ENCODE data around the gene RGS16. TPM values are rescaled to one million over a fixed set of nuclear protein-coding genes. Genes with fewer than 3 reads are reported as not detected.

The RGS16 gene
- total and polyA plus RNA-seq, 8 donors: 1.8 to 19.3 (median 3.3) TPM

DNA sequence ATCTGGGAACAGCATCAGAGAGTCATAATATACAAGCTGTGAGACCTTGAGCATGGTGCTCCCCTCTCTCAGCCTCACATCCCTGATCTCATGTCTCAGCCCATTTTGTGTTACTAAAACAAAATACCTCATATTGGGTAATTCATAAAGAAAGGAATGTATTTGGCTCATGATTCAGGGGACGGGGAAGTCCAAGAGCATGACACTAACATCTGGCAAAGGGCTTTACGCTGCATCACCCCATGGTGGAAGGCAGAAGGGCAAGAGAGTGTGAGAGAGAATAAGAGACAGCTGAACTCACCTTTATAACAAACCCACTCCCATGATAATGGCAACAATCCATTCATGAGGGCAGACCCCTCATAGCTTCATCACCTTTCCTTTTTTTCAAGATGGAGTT, 51.7 kb downstream of the RGS16 start:
- ATAC-seq (no peak), FAIRE-seq (no peak), DNase-seq (no peak)
- TF ChIP-seq CTCF (IDR thresholded peaks at IDR 0.05): no peak
- Histone ChIP-seq H3K4me1 (no peaks in the 10 kb centered on the region), H3K36me3 (no peaks in the 10 kb centered on the region), H3K27me3 (no peaks in the 10 kb centered on the region), H3K27ac (no peak overlapping the region), H3K9me3 (no peaks in the 10 kb centered on the region), H3K4me3 (no peak overlapping the region)
- intact Hi-C loops (cut with DNase I): no loop called here
- 84 to 93% methylated on average over 2 of the region's 2 CpGs for WGBS, 2 donors

DNA sequence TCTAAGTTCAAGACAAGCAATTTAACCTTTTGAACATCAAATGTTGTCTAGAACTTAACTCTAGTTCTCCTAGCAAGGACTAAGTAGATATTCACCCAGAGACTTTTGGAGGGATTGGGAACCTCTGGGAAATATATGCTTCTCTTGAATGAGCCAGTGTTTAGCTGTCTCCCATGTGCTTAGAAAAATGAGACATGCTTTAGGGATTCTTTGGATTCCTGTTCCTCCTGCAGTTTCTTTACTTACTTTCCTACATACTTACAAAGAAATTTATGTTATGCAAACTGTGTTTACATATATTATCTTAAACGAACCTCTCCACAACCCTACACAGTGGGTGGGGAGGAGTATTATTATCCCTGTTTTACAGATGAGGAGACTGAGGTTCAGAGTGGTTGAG, 54.4 kb downstream of the RGS16 start:
- TF ChIP-seq CTCF (IDR thresholded peaks at IDR 0.05): no peak
- Histone ChIP-seq H3K9me3 (no peaks in the 10 kb centered on the region), H3K4me3 (no peak overlapping the region), H3K27ac (no peak overlapping the region), H3K4me1 (no peaks in the 10 kb centered on the region), H3K27me3 (no peaks in the 10 kb centered on the region), H3K36me3 (no peaks in the 10 kb centered on the region)
- DNase-seq (no peak), FAIRE-seq (no peak), ATAC-seq (no peak)
- WGBS, 2 donors: 19 to 21% methylated on average over 1 of the region's 1 CpG
- intact Hi-C loops (cut with DNase I): no loop called here

GRCh38 chr1:182549346-182549745, 54.8 kb downstream of the RGS16 start:
- Histone ChIP-seq H3K27ac (no peak overlapping the region), H3K9me3 (no peaks in the 10 kb centered on the region), H3K36me3 (no peaks in the 10 kb centered on the region), H3K4me3 (no peak overlapping the region), H3K4me1 (no peaks in the 10 kb centered on the region), H3K27me3 (no peaks in the 10 kb centered on the region)
- no peak for ATAC-seq
- FAIRE-seq: no peak
- DNase-seq: no peak
- no peak for TF ChIP-seq CTCF (IDR thresholded peaks at IDR 0.05)
- intact Hi-C loops (cut with DNase I): no loop called here

Other genes starting within 250 kb of the RGS16 start
- gene GLUL, start 212.6 kb downstream of the RGS16 start, total RNA-seq: 100 to 1,000 TPM; 261 to 512 (median 332) TPM
- 100 to 1,000 TPM; 178 to 237 TPM for gene GLUL, start 212.6 kb downstream of the RGS16 start, polyA plus RNA-seq
- gene TEDDM1, start 203.7 kb downstream of the RGS16 start, total RNA-seq: not detected
- under 1 TPM in 1 of 2 donors, not detected in 1; 0.05 TPM for gene TEDDM1, start 203.7 kb downstream of the RGS16 start, polyA plus RNA-seq
- gene RGSL1, start 154.2 kb downstream of the RGS16 start, total RNA-seq: not detected
- gene RGSL1, start 154.2 kb downstream of the RGS16 start, polyA plus RNA-seq: not detected
- gene RNASEL, start 15.1 kb downstream of the RGS16 start, total RNA-seq: 1 to 10 TPM; 1.1 to 7.0 (median 2.7) TPM
- gene RNASEL, start 15.1 kb downstream of the RGS16 start, polyA plus RNA-seq: 1 to 10 TPM; 1.8 to 2.8 TPM
- not detected for gene RGS8, start 80.2 kb upstream of the RGS16 start, total RNA-seq
- under 1 TPM in 1 of 2 donors, not detected in 1; 0.02 TPM for gene RGS8, start 80.2 kb upstream of the RGS16 start, polyA plus RNA-seq
- 1 to 10 TPM; 1.2 to 9.7 (median 3.3) TPM for gene NPL, start 185.4 kb upstream of the RGS16 start, total RNA-seq
- 1 to 10 TPM; 2.6 to 2.8 TPM for gene NPL, start 185.4 kb upstream of the RGS16 start, polyA plus RNA-seq
- gene DHX9, start 235.0 kb upstream of the RGS16 start, total RNA-seq: 10 to 100 TPM; 39.3 to 71.7 (median 58.9) TPM
- 10 to 100 TPM; 28.5 to 62.1 TPM for gene DHX9, start 235.0 kb upstream of the RGS16 start, polyA plus RNA-seq

Data from pancreas (tissue), 10 donors.